Lower leg skin (tissue), 3 donors: Measurements from ENCODE around the gene PDGFD.

Experiments used
- CTCF ChIP-seq, 3 donors: fragments of 450-650 bp; IDR thresholded peaks; one replicate each; pipeline ENCODE4 v1.5.1; 2016; ENCODE audit warnings: antibody characterized with exemption in 3 of 3, mild to moderate bottlenecking in 3 of 3, moderate library complexity in 2 of 3
- POLR2A ChIP-seq, 2 donors: fragments of 450-650 bp; IDR thresholded peaks; one replicate each; pipeline ENCODE4 v1.6.1; 2016 to 2017; ENCODE audit warnings: antibody characterized with exemption in 2 of 2, mild to moderate bottlenecking in 1 of 2, moderate library complexity in 1 of 2

- TF ChIP-seq CTCF (IDR thresholded peaks at IDR 0.05) (no peak), POLR2A (IDR thresholded peaks at IDR 0.05) (no peak)
Observed at GRCh38 chr11:103907548-103908455, 256.1 kb downstream of the PDGFD start.
